IMR-90 (cell line): ENCODE results near the gene RALGAPB. TPM values are rescaled to one million over a fixed set of nuclear protein-coding genes. Genes with fewer than 3 reads are reported as not detected.

Source experiments
- ATAC-seq: fragments of 200-7000 bp; cut with Tn5 transposase; 2 replicates; pipeline ENCODE4 v1.9.1; 2020; ENCODE audit warnings: low read depth, mild to moderate bottlenecking, moderate library complexity
- BruUV-seq: library from RNA; stranded (reverse); fragments of 400-500 nt; replicated peaks from 2 replicates; lab custom pipeline; 2021; lab: Mats Ljungman, UMichigan
- CTCF ChIA-PET: fragments of 300-600 bp; formaldehyde crosslinking; extraction: SDS; loops from one replicate; lab custom pipeline; 2021; ENCODE audit warnings: antibody characterized with exemption; lab: Yijun Ruan, JAX
- POLR2A ChIA-PET: fragments of 300-600 bp; sonication (Branson Sonifier 250); formaldehyde crosslinking; loops from one replicate; lab custom pipeline; 2022; ENCODE audit warnings: antibody characterized with exemption; ENCODE audit not compliant: unreplicated experiment; lab: Charles Lee
- DNase-seq: peaks from one replicate; pipeline ENCODE4 v3.0.0; 2013
- H2AFZ ChIP-seq: replicated peaks from 2 replicates; pipeline ENCODE3; 2013; ENCODE audit warnings: low read length, mild to moderate bottlenecking; ENCODE audit not compliant: poor library complexity
- H2AK5ac ChIP-seq: 2 replicates; pipeline ENCODE4 v1.6.1; 2013; ENCODE audit warnings: low read depth, low read length, inconsistent platforms
- H2AK9ac ChIP-seq: replicated peaks from 2 replicates; pipeline ENCODE3; 2013; ENCODE audit warnings: mild to moderate bottlenecking, low read depth, low read length, moderate library complexity; ENCODE audit not compliant: poor library complexity
- H2BK120ac ChIP-seq: 2 replicates; pipeline ENCODE4 v1.6.1; 2013; ENCODE audit warnings: low read depth, low read length, inconsistent platforms
- H2BK15ac ChIP-seq: 3 replicates; pipeline ENCODE4 v1.6.1; 2013; ENCODE audit warnings: low read depth, low read length, inconsistent platforms
- H2BK20ac ChIP-seq: 2 replicates; pipeline ENCODE4 v1.6.1; 2013; ENCODE audit warnings: low read depth, mild to moderate bottlenecking, inconsistent platforms, low read length, moderate library complexity
- H2BK5ac ChIP-seq: 2 replicates; pipeline ENCODE4 v1.6.1; 2013; ENCODE audit warnings: mild to moderate bottlenecking, low read depth, low read length, inconsistent platforms; ENCODE audit not compliant: poor library complexity, severe bottlenecking
- H3K14ac ChIP-seq: replicated peaks from 2 replicates; pipeline ENCODE4 v1.6.1; 2013; ENCODE audit warnings: low read depth, low read length, inconsistent platforms
- H3K18ac ChIP-seq: 2 replicates; pipeline ENCODE4 v1.6.1; 2013; ENCODE audit warnings: low read depth, low read length, control low read depth
- H3K23ac ChIP-seq: 2 replicates; pipeline ENCODE4 v1.6.1; 2013; ENCODE audit warnings: low read depth, low read length, inconsistent platforms
- H3K27ac ChIP-seq: 2 replicates; pipeline ENCODE4 v1.5.1; 2013; ENCODE audit warnings: mild to moderate bottlenecking, control low read depth, low read length; ENCODE audit not compliant: insufficient read depth
- H3K27me3 ChIP-seq: 2 replicates; pipeline ENCODE4 v1.6.1; 2013; ENCODE audit warnings: low read length; ENCODE audit not compliant: control insufficient read depth, insufficient read depth
- H3K36me3 ChIP-seq: 2 replicates; pipeline ENCODE4 v1.6.1; 2013; ENCODE audit warnings: low read length, mixed read lengths; ENCODE audit not compliant: control insufficient read depth, insufficient read depth
- H3K4ac ChIP-seq: 2 replicates; pipeline ENCODE4 v1.6.1; 2013; ENCODE audit warnings: low read depth, low read length, inconsistent platforms
- H3K4me1 ChIP-seq: 2 replicates; pipeline ENCODE4 v1.6.1; 2013; ENCODE audit warnings: low read length, mixed read lengths; ENCODE audit not compliant: control insufficient read depth, insufficient read depth
- H3K4me2 ChIP-seq: 2 replicates; pipeline ENCODE4 v1.6.1; 2013; ENCODE audit warnings: low read depth, mild to moderate bottlenecking, control low read depth, low read length, moderate library complexity
- H3K4me3 ChIP-seq: 2 replicates; pipeline ENCODE4 v1.5.1; 2013; ENCODE audit warnings: low read depth, mild to moderate bottlenecking, control low read depth, low read length, moderate library complexity; ENCODE audit not compliant: insufficient read depth
- H3K56ac ChIP-seq: 2 replicates; pipeline ENCODE4 v1.6.1; 2013; ENCODE audit warnings: low read length, inconsistent platforms; ENCODE audit not compliant: insufficient read depth; ENCODE audit errors: extremely low read depth
- H3K79me1 ChIP-seq, 2 experiments: 2 replicates each; pipeline ENCODE4 v1.6.1; 2013; ENCODE audit warnings: low read length in 2 of 2, inconsistent platforms in 1 of 2, low read depth in 1 of 2
- H3K9ac ChIP-seq: 2 replicates; pipeline ENCODE4 v1.6.1; 2013; ENCODE audit warnings: low read depth, low read length, control low read depth
- H3K9me1 ChIP-seq: 2 replicates; pipeline ENCODE4 v1.6.1; 2013; ENCODE audit warnings: low read length, inconsistent platforms; ENCODE audit not compliant: insufficient read depth
- H3K9me3 ChIP-seq: 2 replicates; pipeline ENCODE4 v1.6.1; 2013; ENCODE audit warnings: low read length; ENCODE audit not compliant: control insufficient read depth, insufficient read depth
- H4K20me1 ChIP-seq: 2 replicates; pipeline ENCODE4 v1.6.1; 2013; ENCODE audit warnings: low read length, inconsistent platforms; ENCODE audit not compliant: insufficient read depth
- H4K5ac ChIP-seq: 2 replicates; pipeline ENCODE4 v1.6.1; 2013; ENCODE audit warnings: mild to moderate bottlenecking, low read depth, low read length, control low read depth
- H4K8ac ChIP-seq, 2 experiments: 2 replicates each; pipeline ENCODE4 v1.6.1; 2013; ENCODE audit warnings: low read depth in 2 of 2, low read length in 2 of 2, control low read depth in 1 of 2, inconsistent platforms in 1 of 2
- H4K91ac ChIP-seq: 2 replicates; pipeline ENCODE4 v1.6.1; 2013; ENCODE audit warnings: low read depth, low read length, inconsistent platforms; ENCODE audit not compliant: insufficient read depth
- BHLHE40 ChIP-seq: fragments of 150-350 bp; IDR thresholded peaks from 2 replicates; pipeline ENCODE4 v1.6.1; 2016; ENCODE audit warnings: mild to moderate bottlenecking, low read depth, low read length
- FOS ChIP-seq: fragments of 150-350 bp; IDR thresholded peaks from 2 replicates; pipeline ENCODE4 v1.6.1; 2016; ENCODE audit warnings: low read depth, low read length
- NFE2L2 ChIP-seq: fragments of 150-350 bp; IDR thresholded peaks from 2 replicates; pipeline ENCODE4 v1.6.1; 2016; ENCODE audit warnings: low read depth, mild to moderate bottlenecking, low read length
- RCOR1 ChIP-seq: IDR thresholded peaks from 2 replicates; pipeline ENCODE4 v1.6.1; 2012; ENCODE audit warnings: mild to moderate bottlenecking, low read length, improper control_type of control experiment; ENCODE audit not compliant: insufficient replicate concordance
- RFX5 ChIP-seq: IDR thresholded peaks from 2 replicates; pipeline ENCODE4 v1.8.0; 2012; ENCODE audit warnings: low read depth, mild to moderate bottlenecking, low read length, moderate library complexity
- WGBS, 2 experiments: methylation state at CpG; one replicate each; pipeline versions ENCODE4 v1.1.5 to v1.1.7; 2013; ENCODE audit warnings: missing lambda C conversion rate in 2 of 2; ENCODE audit not compliant: insufficient read length in 1 of 2; ENCODE audit errors: extremely low coverage in 2 of 2; 5-methylcytosine and 5-hydroxymethylcytosine counted together
- dilution Hi-C: fragments of 300-500 bp; cut with HindIII; formaldehyde crosslinking; loops from one replicate; pipeline ENCODE4 v1.14.3; 2018; ENCODE audit warnings: low sequenced_read_pairs; ENCODE audit not compliant: unreplicated experiment
- in situ Hi-C: fragments of 300-500 bp; cut with MboI; formaldehyde crosslinking; loops from 3 replicates; pipeline ENCODE4 v1.14.3; 2019; ENCODE audit warnings: low sequenced_read_pairs, inconsistent platforms, mixed read lengths
- intact Hi-C: fragments of 100-400 bp; cut with micrococcal nuclease; formaldehyde crosslinking; loops from 2 replicates; pipeline ENCODE4 v1.10.0; 2022
- polyA plus RNA-seq, 3 experiments: library from polyadenylated mRNA; depleted of rRNA; stranded (reverse); fragments of >200 nt; gene quantifications; 2 replicates each; pipeline ENCODE4 v1.2.3, GENCODE V29; 2012; ENCODE audit warnings: low replicate concordance in 1 of 3
- total RNA-seq: library from RNA; depleted of rRNA; stranded (reverse); fragments of >200 nt; gene quantifications from 2 replicates; pipeline ENCODE4 v1.2.3, GENCODE V29; 2012

RALGAPB gene
- total and polyA plus RNA-seq, 2 of the 4 experiments (the other 2 are of a cell fraction), result 12.7 to 30.3 TPM

DNA sequence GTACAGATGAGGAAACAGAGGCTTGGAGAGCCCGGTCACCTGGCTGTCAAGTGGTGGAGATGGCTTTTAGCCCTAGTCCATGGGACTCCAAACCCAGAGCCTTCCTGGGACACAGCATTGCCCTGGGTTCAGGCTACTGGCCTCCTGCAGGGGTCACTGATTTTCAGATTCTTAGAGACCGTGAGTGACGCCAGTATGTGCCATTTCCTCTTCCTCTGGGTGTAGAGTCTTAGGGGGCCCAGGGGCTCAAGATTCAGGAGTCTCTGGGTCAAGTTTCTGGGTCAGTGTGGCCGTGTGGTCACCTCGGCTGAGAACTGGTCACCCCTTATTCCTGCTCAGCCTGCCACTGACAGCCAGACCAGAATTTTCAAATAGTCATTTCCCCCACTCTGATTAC lies 129.5 kb downstream of the RALGAPB start:
- no peak overlapping the region for H3K4me3 ChIP-seq
- TF ChIP-seq FOS (no peak), RCOR1 (no peak), BHLHE40 (no peak), RFX5 (no peak), NFE2L2 (no peak)
- H2BK5ac ChIP-seq, result no peak overlapping the region
- intact Hi-C loops, result no loop called here
- H2BK15ac ChIP-seq, result no peak overlapping the region
- no peaks in the 10 kb centered on the region for H3K79me1 ChIP-seq
- dilution Hi-C loops, result no loop called here
- no peak overlapping the region for H4K8ac ChIP-seq
- no peak overlapping the region for H2AK9ac ChIP-seq
- peaks cover 45% of the 10 kb centered on the region for H3K27me3 ChIP-seq
- no peaks in the 10 kb centered on the region for H3K36me3 ChIP-seq
- H3K27ac ChIP-seq, result no peak overlapping the region
- H3K14ac ChIP-seq, result no peak overlapping the region
- no peaks in the 10 kb centered on the region for H3K4me1 ChIP-seq
- no peak overlapping the region for H3K4me2 ChIP-seq
- no peak overlapping the region for H3K18ac ChIP-seq
- ChIA-PET POLR2A (no interaction called here), CTCF (no interaction called here)
- H2AFZ ChIP-seq, result no peak overlapping the region
- no peak overlapping the region for H3K23ac ChIP-seq
- no TSS peak for BruUV-seq
- no peak overlapping the region for H4K91ac ChIP-seq
- in situ Hi-C loops, result no loop called here
- no peak overlapping the region for H2AK5ac ChIP-seq
- no peak for ATAC-seq
- H2BK20ac ChIP-seq, result no peak overlapping the region
- H2BK120ac ChIP-seq, result no peak overlapping the region
- no peak overlapping the region for H3K9ac ChIP-seq
- WGBS, 2 experiments, result 33% methylated on average over 1 of the region's 5 CpGs; no CpG with 5 or more reads in 1 of the 2 experiments
- no peak for DNase-seq
- H3K4ac ChIP-seq, result no peak overlapping the region
- no peak overlapping the region for H4K5ac ChIP-seq
- H3K9me1 ChIP-seq, result no peaks in the 10 kb centered on the region
- H4K20me1 ChIP-seq, result no peaks in the 10 kb centered on the region
- H3K56ac ChIP-seq, result no peak overlapping the region
- no peaks in the 10 kb centered on the region for H3K9me3 ChIP-seq
